GM19023 (cell line): Measurements from ENCODE around the gene ACAD9.
"Not testable (repeated sequence)": the region's sequence is repeated elsewhere in the genome, so short reads cannot be mapped to it uniquely, and the experiment has no call there.

Experiments used
- ATAC-seq: cut with Tn5 transposase; IDR thresholded peaks from one replicate; pipeline ENCODE4 v1.9.1; 2021; ENCODE audit warnings: mild to moderate bottlenecking, moderate library complexity; ENCODE audit not compliant: unreplicated experiment

ACAD9 gene

GRCh38 chr3:128879125-128879969 lies at the start of gene ACAD9:
TSS of gene ACAD9 (plus strand) at chr3:128879620. CDS start at chr3:128879692, 72 bp downstream.
- ATAC-seq, result peak; percentile 91

GRCh38 chr3:128829925-128830625 lies 49.3 kb upstream of the ACAD9 start:
- not testable (repeated sequence) for ATAC-seq

GRCh38 chr3:128830762-128831161 lies 48.7 kb upstream of the ACAD9 start:
- not testable (repeated sequence) for ATAC-seq

- not testable (repeated sequence) for ATAC-seq
Observed at GRCh38 chr3:128832979-128833378, 46.4 kb upstream of the ACAD9 start.

- ATAC-seq, result no peak
Observed at GRCh38 chr3:128835096-128835495, 44.3 kb upstream of the ACAD9 start.

- ATAC-seq, result no peak
Observed at GRCh38 chr3:128841926-128842920, 37.2 kb upstream of the ACAD9 start.

GRCh38 chr3:128844502-128844901 lies 34.9 kb upstream of the ACAD9 start:
- no peak for ATAC-seq

GRCh38 chr3:128845119-128845777 lies 34.2 kb upstream of the ACAD9 start:
- peak; percentile 16 for ATAC-seq

- ATAC-seq, result peak; percentile 70
Observed at GRCh38 chr3:128845778-128846485, 33.5 kb upstream of the ACAD9 start.

- no peak for ATAC-seq
Observed at GRCh38 chr3:128846486-128846891, 32.9 kb upstream of the ACAD9 start.

- no peak for ATAC-seq
Observed at GRCh38 chr3:128847666-128848370, 31.6 kb upstream of the ACAD9 start.

GRCh38 chr3:128848936-128849335 lies 30.5 kb upstream of the ACAD9 start:
- no peak for ATAC-seq

- ATAC-seq, result no peak
Observed at GRCh38 chr3:128849911-128850455, 29.4 kb upstream of the ACAD9 start.

GRCh38 chr3:128850544-128850943 lies 28.9 kb upstream of the ACAD9 start:
- no peak for ATAC-seq

GRCh38 chr3:128851601-128852000 lies 27.8 kb upstream of the ACAD9 start:
- ATAC-seq, result no peak

- ATAC-seq, result no peak
Observed at GRCh38 chr3:128853826-128854225, 25.6 kb upstream of the ACAD9 start.

- ATAC-seq, result no peak
Observed at GRCh38 chr3:128854475-128854874, 24.9 kb upstream of the ACAD9 start.

- no peak for ATAC-seq
Observed at GRCh38 chr3:128855569-128855968, 23.9 kb upstream of the ACAD9 start.

GRCh38 chr3:128858167-128858566 lies 21.3 kb upstream of the ACAD9 start:
- no peak for ATAC-seq
